ENCODE data around the gene MEX3D.

- TF ChIP-seq CTCF (IDR thresholded peaks at IDR 0.05) = no peak
- TF ChIP-seq POLR2A (IDR thresholded peaks at IDR 0.05) = no peak
- TF ChIP-seq POLR2AphosphoS5 (IDR thresholded peaks at IDR 0.05; ENCODE audit: insufficient read depth in 1 of 2, low read depth in 1 of 2) = no peak
Measured at GRCh38 chr19:1616875-1617274, 48.8 kb upstream of the MEX3D start.

Measured in vagina (tissue), 2 donors.